AG04450 (cell line): ENCODE results near the gene HSFX3. TPM values are rescaled to one million over a fixed set of nuclear protein-coding genes. Genes with fewer than 3 reads are reported as not detected.

ENCODE experiments used
- CTCF ChIA-PET: fragments of 300-600, 350-600 bp; formaldehyde crosslinking; extraction: SDS; loops from one replicate; lab custom pipeline; 2022; ENCODE audit warnings: antibody characterized with exemption, inconsistent platforms; lab: Charles Lee
- POLR2A ChIA-PET: fragments of 350-600 bp; formaldehyde crosslinking; extraction: SDS; loops from one replicate; lab custom pipeline; 2021; ENCODE audit warnings: antibody characterized with exemption, inconsistent platforms; lab: Yijun Ruan, JAX
- DNase-seq: peaks from one replicate; pipeline ENCODE4 v3.0.0-alpha.2; 2011; ENCODE audit warnings: low read depth, low spot score
- H3K27ac ChIP-seq: one replicate; pipeline ENCODE4 v1.5.1; 2012; ENCODE audit warnings: low read depth, low read length, control low read depth
- H3K27me3 ChIP-seq: one replicate; pipeline ENCODE4 v1.6.0; 2012; ENCODE audit warnings: low read length; ENCODE audit not compliant: control insufficient read depth, insufficient read depth
- H3K4me3 ChIP-seq: 2 replicates; pipeline ENCODE4 v1.5.1; 2011; ENCODE audit warnings: mild to moderate bottlenecking, low read depth, low read length, control low read depth
- H3K9me3 ChIP-seq: 2 replicates; pipeline ENCODE4 v1.5.1; 2012; ENCODE audit warnings: low read length; ENCODE audit not compliant: control insufficient read depth, insufficient read depth
- polyA plus RNA-seq: library from polyadenylated mRNA; depleted of rRNA; stranded (reverse); fragments of >200 nt; gene quantifications from 2 replicates; pipeline ENCODE4 v1.2.3, GENCODE V29; 2011
- TF ChIP-seq, protein P1 (sequence below): IDR thresholded peaks from 2 replicates; pipeline ENCODE4 v1.5.1; 2011; ENCODE audit warnings: low read depth, low read length, control low read depth, inconsistent platforms

Gene HSFX3
- polyA plus RNA-seq, 1 experiment = not detected

DNA sequence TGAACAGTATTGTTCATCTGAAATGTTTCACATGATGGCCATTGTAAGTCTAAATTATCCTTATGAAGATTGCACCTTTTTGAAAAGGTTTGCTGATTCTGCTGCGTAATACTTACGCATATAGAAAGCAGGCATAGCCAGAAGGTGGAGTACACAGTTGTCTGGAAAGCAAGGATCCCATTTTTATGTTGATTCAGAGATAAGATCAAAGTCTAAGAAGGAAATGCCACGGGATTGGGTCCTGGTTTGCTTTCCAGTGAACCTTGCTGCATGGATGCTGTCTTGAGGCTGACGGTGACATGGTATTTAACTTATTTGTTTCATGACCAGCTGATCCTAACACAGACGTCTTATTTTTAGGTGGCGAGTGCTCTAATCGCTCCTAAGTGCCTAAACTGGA lies 22.0 kb upstream of the HSFX3 start:
- no peaks in the 10 kb centered on the region for H3K9me3 ChIP-seq
- H3K27ac ChIP-seq = no peak overlapping the region
- DNase-seq = no peak
- CTCF ChIA-PET = no interaction called here
- POLR2A ChIA-PET = no interaction called here
- H3K4me3 ChIP-seq = no peak overlapping the region
- TF ChIP-seq, protein P1, sequence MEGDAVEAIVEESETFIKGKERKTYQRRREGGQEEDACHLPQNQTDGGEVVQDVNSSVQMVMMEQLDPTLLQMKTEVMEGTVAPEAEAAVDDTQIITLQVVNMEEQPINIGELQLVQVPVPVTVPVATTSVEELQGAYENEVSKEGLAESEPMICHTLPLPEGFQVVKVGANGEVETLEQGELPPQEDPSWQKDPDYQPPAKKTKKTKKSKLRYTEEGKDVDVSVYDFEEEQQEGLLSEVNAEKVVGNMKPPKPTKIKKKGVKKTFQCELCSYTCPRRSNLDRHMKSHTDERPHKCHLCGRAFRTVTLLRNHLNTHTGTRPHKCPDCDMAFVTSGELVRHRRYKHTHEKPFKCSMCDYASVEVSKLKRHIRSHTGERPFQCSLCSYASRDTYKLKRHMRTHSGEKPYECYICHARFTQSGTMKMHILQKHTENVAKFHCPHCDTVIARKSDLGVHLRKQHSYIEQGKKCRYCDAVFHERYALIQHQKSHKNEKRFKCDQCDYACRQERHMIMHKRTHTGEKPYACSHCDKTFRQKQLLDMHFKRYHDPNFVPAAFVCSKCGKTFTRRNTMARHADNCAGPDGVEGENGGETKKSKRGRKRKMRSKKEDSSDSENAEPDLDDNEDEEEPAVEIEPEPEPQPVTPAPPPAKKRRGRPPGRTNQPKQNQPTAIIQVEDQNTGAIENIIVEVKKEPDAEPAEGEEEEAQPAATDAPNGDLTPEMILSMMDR = no peak
- no peaks in the 10 kb centered on the region for H3K27me3 ChIP-seq

DNA sequence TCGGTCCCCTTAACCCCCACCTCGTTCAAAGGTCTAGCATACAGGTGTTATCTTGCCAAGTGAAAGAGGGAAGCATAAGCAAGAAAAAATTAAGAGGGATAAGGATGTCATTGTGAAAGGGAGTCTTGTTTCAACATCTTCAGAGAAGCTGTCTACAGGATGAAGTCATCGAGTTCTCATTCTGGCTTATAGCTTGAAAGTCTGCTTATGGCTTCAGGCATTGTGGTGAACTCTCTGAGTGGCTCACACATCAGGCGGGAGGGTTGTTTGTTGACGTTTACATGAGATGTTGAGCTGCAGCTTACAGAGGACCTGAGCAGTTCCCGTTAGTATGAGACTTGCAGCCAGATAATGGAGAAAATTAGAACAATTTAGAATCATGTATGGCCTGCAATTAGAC lies 20.9 kb upstream of the HSFX3 start:
- no peaks in the 10 kb centered on the region for H3K27me3 ChIP-seq
- TF ChIP-seq, protein P1 = no peak
- ChIA-PET CTCF (no interaction called here), POLR2A (interaction anchor here (0.8 kb wide), 1 partner anchor 30 kb away, joined by 4 read pairs; the partner anchor contains the start of gene EOLA1)
- no peak overlapping the region for H3K27ac ChIP-seq
- no peak overlapping the region for H3K4me3 ChIP-seq
- H3K9me3 ChIP-seq = no peaks in the 10 kb centered on the region
- DNase-seq = peak; percentile 37

GRCh38 chrX:149569770-149570169 lies 20.0 kb upstream of the HSFX3 start:
- TF ChIP-seq, protein P1 = no peak

DNA sequence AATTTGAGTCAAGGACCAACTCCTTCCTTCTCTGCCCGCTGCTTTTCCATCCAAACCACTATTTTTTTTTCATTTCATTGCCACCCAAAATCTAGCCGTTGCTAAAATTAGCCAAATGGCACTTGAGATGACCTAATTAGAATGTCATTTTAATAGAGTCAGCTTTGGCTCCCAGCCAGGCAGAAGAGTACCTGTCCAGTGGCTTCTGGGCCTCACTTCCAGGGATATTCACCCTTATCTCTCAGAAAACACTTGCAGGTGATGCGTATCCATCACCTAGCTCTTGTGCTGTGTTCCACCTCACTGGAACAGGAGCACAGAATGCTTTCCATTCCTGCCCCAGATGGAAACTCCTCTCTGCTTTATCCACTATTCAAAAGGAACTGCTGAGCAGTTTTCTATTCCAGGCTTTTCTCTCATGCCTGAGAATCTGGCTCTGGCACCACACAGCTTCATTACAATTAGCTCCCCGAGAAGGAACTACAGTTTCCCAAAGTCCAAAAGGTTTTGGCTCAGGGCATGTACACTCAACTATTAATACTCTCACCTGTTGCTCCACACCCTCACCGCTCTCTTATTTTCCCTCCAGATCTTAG lies 19.1 kb upstream of the HSFX3 start:
- Histone ChIP-seq H3K27ac (no peak overlapping the region), H3K4me3 (no peak overlapping the region), H3K9me3 (no peaks in the 10 kb centered on the region), H3K27me3 (no peaks in the 10 kb centered on the region)
- TF ChIP-seq, protein P1 = no peak
- POLR2A ChIA-PET = no interaction called here
- CTCF ChIA-PET = interaction anchor here (0.9 kb wide), 1 partner anchor 57 kb away, joined by 3 read pairs; no protein-coding TSS in a partner anchor
- no peak for DNase-seq

More at GRCh38 chrX:149569770-149570169, 20.0 kb upstream of the HSFX3 start:
- CTCF ChIA-PET = no interaction called here
- DNase-seq = no peak
- Histone ChIP-seq H3K4me3 (no peak overlapping the region), H3K27ac (no peak overlapping the region), H3K9me3 (no peaks in the 10 kb centered on the region), H3K27me3 (no peaks in the 10 kb centered on the region)
- POLR2A ChIA-PET = no interaction called here

- Histone ChIP-seq H3K27me3 (no peaks in the 10 kb centered on the region), H3K4me3 (no peak overlapping the region), H3K27ac (no peak overlapping the region), H3K9me3 (no peaks in the 10 kb centered on the region)
- no peak for DNase-seq
- POLR2A ChIA-PET = no interaction called here
- CTCF ChIA-PET = interaction anchor here (0.9 kb wide), 1 partner anchor 56 kb away, joined by 3 read pairs; no protein-coding TSS in a partner anchor
- TF ChIP-seq, protein P1 = no peak
These were observed 18.1 kb upstream of the HSFX3 start for GRCh38 chrX:149567621-149568417.
